GM21529 (cell line): ENCODE results near the gene MED22.
A peak's percentile ranks its signal among the peaks of the same experiment; 100 is the strongest.
"Not testable (repeated sequence)": the region's sequence is repeated elsewhere in the genome, so short reads cannot be mapped to it uniquely, and the experiment has no call there.

Source experiments
- ATAC-seq: cut with Tn5 transposase; IDR thresholded peaks from one replicate; pipeline ENCODE4 v1.9.1; 2021; ENCODE audit not compliant: unreplicated experiment

MED22 gene

GRCh38 chr9:133377280-133377679, 29.3 kb upstream of the MED22 start:
- not testable (repeated sequence) for ATAC-seq

DNA sequence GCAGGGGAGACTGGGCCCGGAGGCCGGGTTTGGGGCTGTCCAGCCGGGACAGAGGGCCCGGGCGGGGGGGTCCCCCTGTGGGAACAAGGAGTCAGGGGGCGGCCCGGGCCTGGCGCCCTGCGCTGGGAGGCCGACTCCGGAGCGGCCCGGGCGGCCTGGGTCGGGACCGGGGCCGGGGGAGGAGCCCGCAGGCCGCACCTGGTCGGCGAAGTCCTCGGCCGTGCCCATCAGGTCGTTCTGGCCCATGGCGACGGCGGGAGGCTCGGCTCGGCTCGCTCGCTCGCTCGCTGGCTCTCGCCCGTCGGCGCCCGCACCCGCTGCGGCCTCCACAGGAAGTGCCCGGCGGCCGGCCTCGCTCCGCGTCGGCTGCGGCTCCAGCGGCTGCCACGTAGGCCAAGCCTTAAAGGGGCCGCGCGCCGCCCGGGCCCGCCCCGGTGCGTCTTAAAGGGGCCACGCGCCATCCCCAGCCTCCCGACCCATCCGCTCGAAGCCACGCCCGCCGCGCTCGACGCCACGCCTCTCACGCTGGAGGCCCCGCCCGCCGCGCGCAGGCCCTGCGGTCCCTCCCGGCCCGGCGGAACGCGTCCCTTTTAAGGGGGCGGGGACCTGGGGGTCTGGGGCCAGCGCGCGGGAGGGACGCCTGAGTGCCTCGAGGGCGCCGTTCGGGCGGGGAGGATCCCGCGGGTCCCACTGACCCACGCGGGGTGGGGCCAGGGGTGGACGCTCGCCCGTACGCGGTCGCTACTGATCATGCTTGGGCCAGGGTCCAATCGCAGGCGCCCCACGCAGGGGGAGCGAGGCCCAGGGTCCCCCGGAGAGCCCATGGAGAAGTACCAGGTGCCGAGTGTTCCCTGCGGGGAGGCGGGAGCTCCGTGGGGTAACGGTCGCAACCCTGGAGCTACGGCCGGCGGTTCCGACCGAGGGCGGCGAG, 28.1 kb upstream of the MED22 start, which contains the start of the genes STKLD1 and SURF4:
Gene STKLD1, plus strand, starts transcription at position 643 of the 931 bp plus-strand sequence. Its CDS starts 108 bp downstream, at position 751.
Gene SURF4, minus strand, starts transcription at position 337 of the 931 bp plus-strand sequence. Its CDS starts 91 bp downstream, at position 246.
- ATAC-seq = peak; percentile 82

DNA sequence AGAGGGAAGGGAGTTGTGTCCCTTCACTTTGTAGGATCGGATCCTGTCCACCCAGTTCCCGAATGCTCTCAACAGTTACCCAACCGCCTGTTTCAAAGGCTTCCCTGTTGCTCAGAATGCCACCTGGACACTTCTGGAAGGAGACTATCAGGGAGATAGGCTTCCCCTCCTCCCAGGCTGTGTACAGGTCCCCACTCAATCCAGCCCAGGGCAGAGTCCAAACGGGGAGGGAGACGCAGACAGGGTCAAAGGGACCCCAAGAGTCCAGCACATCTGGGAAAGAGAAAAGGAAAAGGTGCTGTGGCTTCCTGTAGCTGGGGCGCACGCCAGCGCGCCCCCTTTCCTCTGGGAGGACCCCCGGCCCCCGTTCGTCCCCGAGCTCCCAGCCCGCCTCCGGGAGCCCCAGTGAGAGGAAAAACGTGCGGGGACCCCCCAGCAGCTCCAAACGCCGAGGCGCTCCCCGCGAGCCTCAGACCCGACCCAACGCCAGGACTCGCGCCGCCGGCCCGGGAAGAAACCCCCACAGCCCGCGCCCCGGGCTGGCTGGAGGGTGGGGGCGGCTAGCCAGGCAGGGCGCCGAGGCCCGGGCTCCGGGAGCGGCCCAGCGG, 27.3 kb upstream of the MED22 start:
- ATAC-seq = peak; percentile 17

DNA sequence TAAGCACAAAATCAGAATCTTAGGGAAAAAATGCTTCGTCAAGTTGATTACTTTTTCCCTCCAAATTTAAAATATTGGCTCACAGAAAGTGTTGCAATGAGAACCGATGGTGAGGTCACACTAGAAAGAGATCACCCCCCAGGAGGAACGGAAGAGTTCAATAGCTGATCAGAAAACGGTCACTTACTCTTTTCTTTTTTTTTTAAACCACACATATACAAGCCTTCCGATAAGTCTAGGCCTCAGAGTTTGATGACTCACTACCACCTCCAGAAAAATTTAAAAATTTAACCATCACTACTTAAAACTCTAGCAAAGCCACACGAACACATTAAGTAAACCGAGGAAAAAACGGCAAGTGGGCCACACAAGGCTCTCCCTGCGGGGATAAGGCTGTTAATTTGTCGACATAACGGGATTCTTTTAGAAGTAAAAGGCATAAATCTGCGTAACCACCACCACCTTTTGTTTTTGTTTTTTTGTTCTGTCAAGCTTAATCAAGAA, 26.7 kb upstream of the MED22 start:
- ATAC-seq = no peak

DNA sequence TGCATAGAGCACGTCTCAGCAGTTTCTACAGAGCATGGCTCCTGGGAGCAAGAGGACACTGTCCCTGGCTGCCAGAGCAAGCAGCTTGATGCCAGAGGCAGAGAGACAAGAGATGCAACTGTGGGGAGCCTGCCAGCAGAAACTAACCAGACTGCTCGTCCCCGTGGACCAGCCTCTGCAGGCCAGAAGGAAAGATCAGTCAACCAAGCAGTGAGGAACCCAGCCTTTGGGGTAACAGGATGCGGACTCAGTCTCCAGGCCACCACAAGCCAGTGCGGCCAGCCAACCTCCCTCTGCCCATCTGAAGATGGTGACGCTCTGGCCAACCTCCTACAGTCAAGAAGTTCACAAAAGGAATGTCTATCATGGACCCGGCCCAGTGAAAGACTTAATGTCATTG, 24.2 kb upstream of the MED22 start:
- ATAC-seq = no peak

GRCh38 chr9:133371261-133371711, 23.4 kb upstream of the MED22 start:
- ATAC-seq = no peak

GRCh38 chr9:133370685-133371084, 22.8 kb upstream of the MED22 start:
- ATAC-seq = no peak

DNA sequence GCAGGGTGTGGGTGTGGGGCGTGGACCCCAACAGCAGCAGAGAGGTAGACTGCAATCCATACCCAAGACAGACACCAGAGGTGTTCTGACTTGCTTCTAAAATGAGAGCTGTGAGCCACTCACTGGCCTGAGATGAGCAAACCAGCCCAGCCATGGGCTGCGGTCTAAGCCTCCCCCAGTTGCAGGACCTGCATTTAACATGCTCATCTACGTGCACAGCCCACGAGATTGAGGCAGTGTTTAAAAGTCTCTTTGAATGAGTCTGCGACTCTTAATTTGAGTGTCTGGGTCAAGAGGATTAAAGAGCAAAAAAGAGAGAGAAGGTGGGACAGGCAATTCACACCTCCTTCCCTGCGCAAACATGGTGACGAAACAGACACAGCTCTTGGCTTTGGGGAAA, 22.0 kb upstream of the MED22 start:
- ATAC-seq = no peak

DNA sequence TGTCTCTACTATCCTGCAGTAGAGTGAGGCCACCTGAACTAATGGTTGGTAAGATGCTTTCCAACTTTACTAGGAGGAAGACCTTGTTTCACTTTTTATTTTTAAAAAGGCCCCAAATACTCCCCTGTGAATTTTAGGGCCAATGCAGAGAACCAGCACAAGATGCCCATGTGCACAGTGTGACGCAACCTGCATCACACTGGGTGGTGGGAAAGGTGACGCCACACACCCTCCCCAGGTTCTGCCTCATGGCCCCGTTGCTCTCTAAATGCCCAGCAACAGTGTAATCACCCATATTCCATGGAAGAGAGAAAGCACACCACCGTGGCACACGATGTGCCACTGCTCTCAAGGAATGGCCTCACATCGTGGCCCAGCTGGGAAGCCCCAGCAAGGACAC, 21.5 kb upstream of the MED22 start:
- no peak for ATAC-seq

DNA sequence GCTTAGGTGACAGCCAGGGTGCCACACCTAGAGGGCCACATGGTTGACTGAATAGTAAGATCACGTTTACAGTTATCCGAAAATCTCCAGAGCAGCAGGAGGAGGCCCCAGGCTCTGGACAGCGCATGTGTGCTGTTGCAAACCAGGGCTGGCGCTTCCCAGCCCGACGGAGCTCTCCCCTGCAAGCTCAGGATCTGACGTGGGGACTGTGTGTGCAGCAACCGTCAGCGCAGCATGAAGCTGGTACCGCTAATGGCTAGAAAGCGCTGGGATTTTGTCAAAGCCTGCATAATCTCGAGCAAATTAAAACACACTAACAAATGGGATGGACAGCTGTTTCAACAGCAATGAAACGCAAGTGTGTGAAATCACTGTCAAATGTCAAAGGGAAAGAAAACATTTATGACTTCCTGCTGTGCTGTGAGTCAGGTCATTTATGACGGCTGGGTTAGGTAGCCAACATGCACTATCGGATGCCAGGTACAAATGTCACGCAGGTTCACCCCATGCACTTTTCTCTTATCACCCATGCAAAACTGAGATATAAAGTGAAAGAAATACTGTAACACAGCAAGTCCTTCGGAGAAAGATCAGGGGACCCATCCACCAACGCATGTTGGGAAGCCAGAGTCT, 20.4 kb upstream of the MED22 start:
- ATAC-seq = no peak

DNA sequence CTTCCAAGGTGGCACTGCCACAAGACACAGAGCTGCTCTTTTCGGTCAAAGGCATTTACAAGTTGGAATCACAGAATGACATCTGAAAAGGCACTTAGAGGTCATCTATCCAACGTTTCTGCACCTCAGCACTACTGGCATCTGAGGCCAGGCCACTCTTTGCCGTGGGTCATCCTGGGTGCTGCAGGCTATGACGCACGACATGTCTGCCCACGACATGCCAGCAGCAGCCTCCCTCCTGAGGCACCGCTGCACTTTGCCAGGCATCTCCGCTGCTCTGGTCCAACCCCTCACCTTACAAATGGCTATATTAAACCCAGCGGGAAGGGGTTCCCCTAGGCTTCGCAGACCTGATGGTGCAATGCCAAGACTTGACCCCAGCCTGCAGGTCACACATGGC, 19.8 kb upstream of the MED22 start:
- no peak for ATAC-seq

DNA sequence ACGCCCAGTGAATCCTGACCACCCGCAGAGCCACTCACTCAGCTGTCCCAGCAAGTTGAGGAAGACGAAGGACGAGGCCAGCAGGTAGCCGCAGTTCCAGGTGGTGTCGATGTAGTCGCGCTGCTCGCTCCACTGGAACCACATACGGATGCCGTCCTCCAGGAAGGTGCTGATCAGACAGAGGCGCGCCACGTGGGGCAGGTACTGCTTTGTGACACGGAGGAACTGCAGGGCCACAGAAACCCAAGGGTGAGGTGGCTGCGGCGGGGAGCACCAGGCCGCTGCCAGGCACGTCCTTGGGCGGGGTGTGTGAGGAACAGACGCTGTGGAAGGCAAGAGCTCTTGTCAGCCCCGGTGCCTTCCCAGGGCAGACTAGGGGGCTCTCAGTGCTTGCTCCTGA, 19.3 kb upstream of the MED22 start:
- no peak for ATAC-seq

DNA sequence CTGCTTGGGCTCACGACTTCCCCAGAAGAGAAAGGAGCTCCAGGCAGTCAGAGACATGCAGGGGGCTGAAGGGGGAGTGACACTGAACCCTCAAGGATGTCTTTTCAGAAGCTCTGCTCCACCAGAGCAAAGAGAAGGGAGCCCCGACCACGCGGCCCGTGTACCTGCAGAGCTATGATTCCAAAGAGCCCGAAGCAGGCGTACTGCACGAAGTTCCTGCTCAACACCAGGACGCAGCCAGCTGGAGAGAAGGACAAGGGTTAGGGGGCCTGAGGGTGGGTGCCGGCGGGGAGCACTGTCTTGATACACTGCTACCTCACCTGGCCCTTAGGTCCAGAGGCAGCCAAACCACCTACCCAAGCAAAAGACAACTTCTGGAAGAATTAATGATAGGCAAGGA, 18.5 kb upstream of the MED22 start:
- no peak for ATAC-seq

DNA sequence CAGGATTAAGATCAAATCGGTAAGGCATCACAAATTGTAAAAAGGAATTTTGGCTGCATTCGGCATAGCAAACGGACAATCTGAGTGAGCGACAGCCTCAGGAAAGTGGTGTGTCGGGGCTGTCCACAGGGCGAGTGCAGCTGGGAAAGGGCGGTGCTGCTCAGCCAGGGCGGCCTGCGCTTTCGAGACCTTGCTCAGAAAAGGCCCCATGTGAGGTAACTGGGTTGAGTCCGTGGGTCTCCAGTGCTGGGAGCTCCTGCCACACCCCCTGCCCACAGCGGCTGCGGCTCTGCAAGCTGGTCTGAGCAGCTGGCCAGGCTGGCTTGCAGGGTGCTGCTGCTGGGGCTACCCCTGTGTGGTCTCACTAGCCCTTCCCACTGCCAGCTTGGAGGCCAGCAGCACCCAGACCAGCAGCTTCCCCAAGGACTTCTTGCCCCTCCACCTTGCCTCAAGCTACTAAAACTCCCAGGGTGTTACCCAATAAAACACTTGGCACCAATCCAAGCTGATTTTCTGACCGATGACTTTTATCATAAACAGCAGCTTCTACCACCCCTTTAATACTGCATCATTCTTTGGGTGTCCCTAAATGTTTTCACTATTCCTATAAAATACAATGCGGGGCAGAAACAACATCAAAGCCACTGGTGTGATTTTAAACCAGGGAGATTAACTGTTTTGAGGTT, 14.6 kb upstream of the MED22 start:
- ATAC-seq = no peak

- ATAC-seq = no peak
These were observed 13.7 kb upstream of the MED22 start for GRCh38 chr9:133361507-133362092.

- no peak for ATAC-seq
These were observed 12.8 kb upstream of the MED22 start for GRCh38 chr9:133360400-133361393.

DNA sequence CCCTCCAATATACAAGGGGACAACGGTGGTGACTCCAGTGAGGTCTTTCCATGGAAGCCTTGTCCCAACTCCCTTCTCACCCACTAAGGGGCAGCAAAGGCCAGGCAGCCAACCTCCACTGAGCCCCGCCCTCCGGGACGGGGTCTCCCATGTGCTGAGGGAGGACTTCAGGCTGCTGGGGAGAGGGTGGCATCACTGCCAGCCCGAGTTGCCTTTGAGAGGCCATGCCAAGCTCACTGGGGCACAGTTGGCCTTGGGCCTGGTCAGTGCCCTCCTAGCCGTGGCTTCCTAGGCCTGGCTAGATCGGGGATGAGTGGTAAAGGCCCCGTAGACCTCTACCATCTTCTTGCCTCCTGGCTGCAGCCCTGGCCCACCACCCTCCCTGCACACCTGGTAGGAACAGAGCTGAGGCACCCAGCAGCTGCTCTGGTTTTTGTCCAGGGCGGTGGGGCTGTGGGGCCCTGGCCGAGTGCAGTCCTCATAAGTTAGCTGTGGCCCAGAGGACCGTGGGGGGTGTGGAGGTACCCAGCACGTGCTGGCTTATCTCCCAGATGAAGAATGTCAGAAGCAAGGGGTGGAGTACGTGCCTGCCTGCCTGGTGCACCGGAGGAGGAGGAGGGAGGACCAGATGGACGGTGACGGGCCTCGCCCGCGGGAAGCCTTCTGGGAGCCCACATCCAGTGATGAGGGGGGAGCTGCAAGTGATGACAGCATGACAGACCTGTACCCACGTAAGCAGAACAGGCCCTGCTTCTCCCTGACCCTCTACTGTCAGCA, 11.7 kb upstream of the MED22 start:
- ATAC-seq = no peak

DNA sequence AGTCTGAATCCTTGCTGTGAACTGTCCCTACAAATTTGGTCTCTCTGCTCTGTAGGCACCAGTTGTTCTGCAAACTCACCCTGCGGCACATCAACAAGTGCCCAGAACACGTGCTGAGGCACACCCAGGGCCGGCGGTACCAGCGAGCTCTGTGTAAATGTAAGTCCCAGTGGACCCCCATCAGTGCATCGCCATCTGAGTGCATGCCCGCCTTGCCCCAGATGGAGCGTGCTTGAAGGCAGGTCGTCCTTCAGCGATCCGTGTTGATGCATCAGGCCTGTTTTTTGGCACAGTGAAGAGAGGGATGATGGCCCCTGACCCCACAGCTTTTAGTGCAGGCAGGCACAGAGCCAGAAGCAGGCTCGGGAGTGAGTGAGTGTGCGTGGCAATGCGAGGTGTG, 9.7 kb upstream of the MED22 start:
- ATAC-seq = no peak
